HCT116 (cell line): ENCODE measurements around the gene C10orf105. TPM values are rescaled to one million over a fixed set of nuclear protein-coding genes. Genes with fewer than 3 reads are reported as not detected.

ENCODE experiments used
- ATAC-seq: fragments of 200-7000 bp; cut with Tn5 transposase; 2 replicates; pipeline ENCODE4 v1.9.1; 2020; ENCODE audit warnings: mild to moderate bottlenecking, moderate library complexity
- BruUV-seq: library from RNA; stranded (reverse); fragments of 400-500 nt; replicated peaks from 2 replicates; lab custom pipeline; 2021; lab: Mats Ljungman, UMichigan
- CTCF ChIA-PET: fragments of 300-600 bp; sonication (Branson Sonifier 250); formaldehyde crosslinking; loops from one replicate; lab custom pipeline; 2021; ENCODE audit warnings: antibody characterized with exemption; lab: Charles Lee
- POLR2A ChIA-PET: fragments of 300-600, 350-600 bp; sonication (Branson Sonifier 250); formaldehyde crosslinking; loops from one replicate; lab custom pipeline; 2021; ENCODE audit warnings: antibody characterized with exemption; lab: Charles Lee
- RAD21 ChIA-PET, 2 experiments: fragments of 300-600 bp; sonication (Branson Sonifier 250); formaldehyde crosslinking; loops; one replicate each; lab custom pipeline; 2023; ENCODE audit warnings: low total read pairs in 2 of 2; ENCODE audit not compliant: uncharacterized antibody in 2 of 2, unreplicated experiment in 2 of 2, low non-redundant PET in 1 of 2; lab: Charles Lee
- DNase-seq: peaks from one replicate; pipeline ENCODE4 v3.0.0-alpha.2; 2010; ENCODE audit warnings: low read depth, low spot score
- H2AFZ ChIP-seq: fragments of 200-600 bp; shearing (Covaris generic), sonication (generic); 2 replicates; pipeline ENCODE4 v1.6.1; 2017; ENCODE audit warnings: low read depth, mixed run types, mixed read lengths, antibody characterized with exemption, low read length; ENCODE audit not compliant: poor library complexity, severe bottlenecking
- H3K27ac ChIP-seq: 2 replicates; pipeline ENCODE4 v1.5.1; 2012; ENCODE audit warnings: low read depth, low read length
- H3K27me3 ChIP-seq: fragments of 200-600 bp; sonication (generic); 2 replicates; pipeline ENCODE4 v1.6.1; 2016; ENCODE audit warnings: mixed run types, low read length, mixed read lengths; ENCODE audit not compliant: insufficient read depth
- H3K36me3 ChIP-seq, 2 experiments: fragments of 200-500 bp in 1 of 2; fragments of 200-600 bp in 1 of 2; sonication (Bioruptor generic) in 1 of 2; sonication (generic) in 1 of 2; 2 replicates each; pipeline versions ENCODE4 v1.5.1 to v1.6.1; 2014 to 2016; ENCODE audit warnings: low read length in 2 of 2, inconsistent platforms in 1 of 2, mixed read lengths in 1 of 2, mixed run types in 1 of 2; ENCODE audit not compliant: insufficient read depth in 2 of 2, control insufficient read depth in 1 of 2
- H3K4me1 ChIP-seq, 2 experiments: fragments of 200-600 bp in 1 of 2; sonication (generic) in 1 of 2; 2 replicates each; pipeline versions ENCODE4 v1.5.1 to v1.6.1; 2012 to 2017; ENCODE audit warnings: low read length in 2 of 2, inconsistent platforms in 1 of 2, mild to moderate bottlenecking in 1 of 2, mixed read lengths in 1 of 2, mixed run types in 1 of 2, moderate library complexity in 1 of 2; ENCODE audit not compliant: insufficient read depth in 2 of 2, control insufficient read depth in 1 of 2
- H3K4me2 ChIP-seq: fragments of 200-600 bp; sonication (generic); 2 replicates; pipeline ENCODE4 v1.6.1; 2017; ENCODE audit warnings: mixed run types, low read length, mixed read lengths
- H3K4me3 ChIP-seq, 2 experiments: fragments of 200-600 bp in 1 of 2; sonication (generic) in 1 of 2; replicated peaks in 1 of 2; 2 replicates each; pipeline ENCODE4 v1.5.1; 2011 to 2016; ENCODE audit warnings: low read length in 2 of 2, control low read depth in 1 of 2, low read depth in 1 of 2, mild to moderate bottlenecking in 1 of 2, mixed read lengths in 1 of 2, mixed run types in 1 of 2
- H3K79me2 ChIP-seq: fragments of 200-600 bp; sonication (generic); 2 replicates; pipeline ENCODE4 v1.6.1; 2017; ENCODE audit warnings: mild to moderate bottlenecking, mixed run types, low read length, moderate library complexity, mixed read lengths; ENCODE audit not compliant: insufficient read depth
- H3K9ac ChIP-seq: fragments of 200-600 bp; sonication (generic); 2 replicates; pipeline ENCODE4 v1.6.1; 2016; ENCODE audit warnings: low read length, mixed read lengths
- H3K9me2 ChIP-seq: fragments of 200-600 bp; sonication (generic), shearing (Covaris generic); 2 replicates; pipeline ENCODE4 v1.6.1; 2017; ENCODE audit warnings: mixed run types, mild to moderate bottlenecking, moderate library complexity; ENCODE audit not compliant: insufficient read depth
- H3K9me3 ChIP-seq, 2 experiments: fragments of 200-500 bp in 1 of 2; fragments of 200-600 bp in 1 of 2; sonication (Bioruptor generic) in 1 of 2; sonication (generic) in 1 of 2; 2 replicates each; pipeline ENCODE4 v1.6.1; 2014 to 2017; ENCODE audit warnings: low read length in 2 of 2, mixed read lengths in 2 of 2, inconsistent platforms in 1 of 2, low read depth in 1 of 2, mild to moderate bottlenecking in 1 of 2, mixed run types in 1 of 2, moderate library complexity in 1 of 2; ENCODE audit not compliant: control insufficient read depth in 1 of 2, insufficient read depth in 1 of 2
- H4K20me1 ChIP-seq: fragments of 200-600 bp; sonication (generic), shearing (Covaris generic); 2 replicates; pipeline ENCODE4 v1.6.1; 2017; ENCODE audit warnings: mixed run types, mild to moderate bottlenecking, moderate library complexity; ENCODE audit not compliant: insufficient read depth
- CBX3 ChIP-seq: IDR thresholded peaks from 2 replicates; pipeline ENCODE4 v1.6.1; 2012; ENCODE audit warnings: low read depth
- EGR1 ChIP-seq: IDR thresholded peaks from 2 replicates; pipeline ENCODE4 v1.6.1; 2012; ENCODE audit warnings: low read depth
- ELF1 ChIP-seq: IDR thresholded peaks from 2 replicates; pipeline ENCODE4 v1.6.1; 2012; ENCODE audit warnings: low read depth, borderline replicate concordance
- EZH2phosphoT487 ChIP-seq: fragments of 200-600 bp; IDR thresholded peaks from 2 replicates; pipeline ENCODE4 v1.6.1; 2018; ENCODE audit warnings: antibody characterized with exemption, borderline replicate concordance
- FOSL1 ChIP-seq: IDR thresholded peaks from 2 replicates; pipeline ENCODE4 v1.6.1; 2012; ENCODE audit warnings: low read depth
- POLR2AphosphoS5 ChIP-seq: IDR thresholded peaks from 2 replicates; pipeline ENCODE4 v1.6.1; 2011; ENCODE audit warnings: mild to moderate bottlenecking, low read depth, low read length, moderate library complexity
- RAD21 ChIP-seq: IDR thresholded peaks from 2 replicates; pipeline ENCODE4 v1.6.1; 2012; ENCODE audit warnings: low read depth, mild to moderate bottlenecking
- SP1 ChIP-seq: IDR thresholded peaks from 2 replicates; pipeline ENCODE4 v1.6.1; 2012; ENCODE audit warnings: low read depth
- intact Hi-C: fragments of 100-400 bp; cut with micrococcal nuclease; formaldehyde crosslinking; loops from 2 replicates; pipeline ENCODE4 v1.10.0; 2022
- total RNA-seq: library from RNA; stranded (reverse); gene quantifications from one replicate; pipeline ENCODE4 v1.2.1, GENCODE V29; 2021; ENCODE audit not compliant: unreplicated experiment
- TF ChIP-seq, protein P1 (sequence below): IDR thresholded peaks from 2 replicates; pipeline ENCODE4 v1.6.1; 2012
- TF ChIP-seq, protein P2 (sequence below), 3 experiments: fragments of 200-600 bp in 1 of 3; sonication (generic) in 1 of 3; IDR thresholded peaks in 2 of 3; conservative IDR thresholded peaks in 1 of 3; 2 replicates each; pipeline ENCODE4 v1.5.1; 2012 to 2017; ENCODE audit warnings: low read depth in 2 of 3, low read length in 2 of 3, antibody characterized with exemption in 1 of 3, borderline replicate concordance in 1 of 3, control low read depth in 1 of 3, mild to moderate bottlenecking in 1 of 3, mixed read lengths in 1 of 3, mixed run types in 1 of 3, moderate library complexity in 1 of 3; ENCODE audit not compliant: insufficient read depth in 1 of 3
- TF ChIP-seq, protein P3 (sequence below): IDR thresholded peaks from 2 replicates; pipeline ENCODE4 v1.6.1; 2012; ENCODE audit warnings: low read depth
- TF ChIP-seq, protein P4 (sequence below): IDR thresholded peaks from 2 replicates; pipeline ENCODE4 v1.6.1; 2011; ENCODE audit warnings: mild to moderate bottlenecking, low read length, moderate library complexity; ENCODE audit not compliant: insufficient replicate concordance; ENCODE audit errors: extremely low read depth
- TF ChIP-seq, protein P5 (sequence below): IDR thresholded peaks from 2 replicates; pipeline ENCODE4 v1.6.1; 2012

C10orf105 gene
- total RNA-seq, 1 experiment from 2014 or later: not detected

DNA sequence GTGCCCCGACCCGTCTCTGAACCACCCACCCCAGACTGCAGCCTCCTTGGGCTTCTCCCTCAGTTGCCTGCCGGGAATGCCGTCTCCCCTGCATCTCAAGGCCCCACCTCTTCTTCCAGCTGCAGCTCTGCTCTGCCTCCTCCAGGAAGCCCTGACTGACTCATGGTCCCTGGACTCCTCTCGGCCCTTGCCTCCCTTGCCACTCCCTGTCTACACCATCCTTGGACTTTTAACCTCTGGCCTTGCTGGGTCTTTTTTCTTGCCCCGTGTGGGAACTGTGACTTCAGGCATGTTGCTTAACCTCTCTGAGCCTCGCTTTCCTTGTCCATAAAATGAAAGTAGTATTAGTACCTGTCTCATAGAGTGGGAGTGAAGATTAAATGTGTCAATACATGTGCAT, 56.3 kb downstream of the C10orf105 start:
- Histone ChIP-seq H3K27ac (no peak overlapping the region), H3K36me3 (no peaks in the 10 kb centered on the region), H2AFZ (no peak overlapping the region), H3K79me2 (no peaks in the 10 kb centered on the region), H3K4me1 (peaks cover 0 to 7% of the 10 kb centered on the region in 2 experiments; a peak in 2 of 4 replicates), H3K27me3 (no peaks in the 10 kb centered on the region), H3K4me2 (no peak overlapping the region), H3K9me2 (no peaks in the 10 kb centered on the region), H3K9ac (no peak overlapping the region), H4K20me1 (no peaks in the 10 kb centered on the region), H3K9me3 (no peaks in the 10 kb centered on the region), H3K4me3 (no peak overlapping the region)
- POLR2A ChIA-PET: no interaction called here
- ATAC-seq (peak; percentile 62), DNase-seq (no peak)
- RAD21 ChIA-PET: no interaction called here
- BruUV-seq: no TSS peak
- CTCF ChIA-PET: no interaction called here
- intact Hi-C loops: no loop called here
- no peak for TF ChIP-seq FOSL1
- TF ChIP-seq, protein P1, sequence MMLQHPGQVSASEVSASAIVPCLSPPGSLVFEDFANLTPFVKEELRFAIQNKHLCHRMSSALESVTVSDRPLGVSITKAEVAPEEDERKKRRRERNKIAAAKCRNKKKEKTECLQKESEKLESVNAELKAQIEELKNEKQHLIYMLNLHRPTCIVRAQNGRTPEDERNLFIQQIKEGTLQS: no peak
- TF ChIP-seq, protein P2, sequence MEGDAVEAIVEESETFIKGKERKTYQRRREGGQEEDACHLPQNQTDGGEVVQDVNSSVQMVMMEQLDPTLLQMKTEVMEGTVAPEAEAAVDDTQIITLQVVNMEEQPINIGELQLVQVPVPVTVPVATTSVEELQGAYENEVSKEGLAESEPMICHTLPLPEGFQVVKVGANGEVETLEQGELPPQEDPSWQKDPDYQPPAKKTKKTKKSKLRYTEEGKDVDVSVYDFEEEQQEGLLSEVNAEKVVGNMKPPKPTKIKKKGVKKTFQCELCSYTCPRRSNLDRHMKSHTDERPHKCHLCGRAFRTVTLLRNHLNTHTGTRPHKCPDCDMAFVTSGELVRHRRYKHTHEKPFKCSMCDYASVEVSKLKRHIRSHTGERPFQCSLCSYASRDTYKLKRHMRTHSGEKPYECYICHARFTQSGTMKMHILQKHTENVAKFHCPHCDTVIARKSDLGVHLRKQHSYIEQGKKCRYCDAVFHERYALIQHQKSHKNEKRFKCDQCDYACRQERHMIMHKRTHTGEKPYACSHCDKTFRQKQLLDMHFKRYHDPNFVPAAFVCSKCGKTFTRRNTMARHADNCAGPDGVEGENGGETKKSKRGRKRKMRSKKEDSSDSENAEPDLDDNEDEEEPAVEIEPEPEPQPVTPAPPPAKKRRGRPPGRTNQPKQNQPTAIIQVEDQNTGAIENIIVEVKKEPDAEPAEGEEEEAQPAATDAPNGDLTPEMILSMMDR (IDR thresholded peaks at IDR 0.05 in 2 of 3, conservative IDR thresholded peaks at IDR 0.05 in 1 of 3; ENCODE audit: borderline replicate concordance in 1 of 3, insufficient read depth in 1 of 3, low read depth in 2 of 3, low read length in 2 of 3): no peak
- TF ChIP-seq POLR2AphosphoS5: no peak
- TF ChIP-seq SP1: no peak
- TF ChIP-seq, protein P3, sequence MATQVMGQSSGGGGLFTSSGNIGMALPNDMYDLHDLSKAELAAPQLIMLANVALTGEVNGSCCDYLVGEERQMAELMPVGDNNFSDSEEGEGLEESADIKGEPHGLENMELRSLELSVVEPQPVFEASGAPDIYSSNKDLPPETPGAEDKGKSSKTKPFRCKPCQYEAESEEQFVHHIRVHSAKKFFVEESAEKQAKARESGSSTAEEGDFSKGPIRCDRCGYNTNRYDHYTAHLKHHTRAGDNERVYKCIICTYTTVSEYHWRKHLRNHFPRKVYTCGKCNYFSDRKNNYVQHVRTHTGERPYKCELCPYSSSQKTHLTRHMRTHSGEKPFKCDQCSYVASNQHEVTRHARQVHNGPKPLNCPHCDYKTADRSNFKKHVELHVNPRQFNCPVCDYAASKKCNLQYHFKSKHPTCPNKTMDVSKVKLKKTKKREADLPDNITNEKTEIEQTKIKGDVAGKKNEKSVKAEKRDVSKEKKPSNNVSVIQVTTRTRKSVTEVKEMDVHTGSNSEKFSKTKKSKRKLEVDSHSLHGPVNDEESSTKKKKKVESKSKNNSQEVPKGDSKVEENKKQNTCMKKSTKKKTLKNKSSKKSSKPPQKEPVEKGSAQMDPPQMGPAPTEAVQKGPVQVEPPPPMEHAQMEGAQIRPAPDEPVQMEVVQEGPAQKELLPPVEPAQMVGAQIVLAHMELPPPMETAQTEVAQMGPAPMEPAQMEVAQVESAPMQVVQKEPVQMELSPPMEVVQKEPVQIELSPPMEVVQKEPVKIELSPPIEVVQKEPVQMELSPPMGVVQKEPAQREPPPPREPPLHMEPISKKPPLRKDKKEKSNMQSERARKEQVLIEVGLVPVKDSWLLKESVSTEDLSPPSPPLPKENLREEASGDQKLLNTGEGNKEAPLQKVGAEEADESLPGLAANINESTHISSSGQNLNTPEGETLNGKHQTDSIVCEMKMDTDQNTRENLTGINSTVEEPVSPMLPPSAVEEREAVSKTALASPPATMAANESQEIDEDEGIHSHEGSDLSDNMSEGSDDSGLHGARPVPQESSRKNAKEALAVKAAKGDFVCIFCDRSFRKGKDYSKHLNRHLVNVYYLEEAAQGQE: no peak
- TF ChIP-seq, protein P4, sequence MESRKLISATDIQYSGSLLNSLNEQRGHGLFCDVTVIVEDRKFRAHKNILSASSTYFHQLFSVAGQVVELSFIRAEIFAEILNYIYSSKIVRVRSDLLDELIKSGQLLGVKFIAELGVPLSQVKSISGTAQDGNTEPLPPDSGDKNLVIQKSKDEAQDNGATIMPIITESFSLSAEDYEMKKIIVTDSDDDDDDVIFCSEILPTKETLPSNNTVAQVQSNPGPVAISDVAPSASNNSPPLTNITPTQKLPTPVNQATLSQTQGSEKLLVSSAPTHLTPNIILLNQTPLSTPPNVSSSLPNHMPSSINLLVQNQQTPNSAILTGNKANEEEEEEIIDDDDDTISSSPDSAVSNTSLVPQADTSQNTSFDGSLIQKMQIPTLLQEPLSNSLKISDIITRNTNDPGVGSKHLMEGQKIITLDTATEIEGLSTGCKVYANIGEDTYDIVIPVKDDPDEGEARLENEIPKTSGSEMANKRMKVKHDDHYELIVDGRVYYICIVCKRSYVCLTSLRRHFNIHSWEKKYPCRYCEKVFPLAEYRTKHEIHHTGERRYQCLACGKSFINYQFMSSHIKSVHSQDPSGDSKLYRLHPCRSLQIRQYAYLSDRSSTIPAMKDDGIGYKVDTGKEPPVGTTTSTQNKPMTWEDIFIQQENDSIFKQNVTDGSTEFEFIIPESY: no peak
- TF ChIP-seq CBX3: no peak
- TF ChIP-seq, protein P5, sequence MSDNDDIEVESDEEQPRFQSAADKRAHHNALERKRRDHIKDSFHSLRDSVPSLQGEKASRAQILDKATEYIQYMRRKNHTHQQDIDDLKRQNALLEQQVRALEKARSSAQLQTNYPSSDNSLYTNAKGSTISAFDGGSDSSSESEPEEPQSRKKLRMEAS: no peak
- TF ChIP-seq EZH2phosphoT487: no peak
- TF ChIP-seq RAD21: no peak
- TF ChIP-seq EGR1: no peak
- no peak for TF ChIP-seq ELF1
